ENCODE measurements around the gene MBD5. TPM values are rescaled to one million over a fixed set of nuclear protein-coding genes. Genes with fewer than 3 reads are reported as not detected.

The MBD5 gene
- polyA plus RNA-seq, 2 of the 4 experiments (the other 2 are of a cell fraction), result 5.4 to 24.1 TPM

DNA sequence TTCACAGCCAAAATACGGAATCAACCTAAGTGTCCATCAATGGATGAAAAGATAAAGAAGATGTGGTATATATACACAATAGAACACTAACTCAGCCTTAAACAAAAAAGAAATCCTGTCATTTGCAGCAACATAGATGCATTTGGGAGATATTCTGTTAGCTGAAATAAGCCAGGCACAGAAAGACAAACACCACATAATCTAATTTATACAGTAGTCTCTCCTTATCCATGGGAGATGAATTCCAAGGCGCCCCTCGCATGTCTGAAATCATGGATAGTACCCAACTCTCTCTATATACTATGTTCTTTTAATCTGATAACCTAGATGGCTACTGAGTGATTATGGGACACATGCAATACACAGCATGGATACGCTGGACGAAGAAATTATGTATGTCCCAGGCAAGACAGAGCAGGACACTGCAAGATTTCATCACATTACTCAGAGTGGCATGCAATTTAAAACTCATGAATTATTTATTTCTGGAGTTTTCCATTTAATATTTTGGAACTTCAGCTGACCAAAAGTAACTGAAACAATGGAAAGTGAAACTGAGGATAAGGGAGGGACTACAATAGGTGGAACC, 39.9 kb upstream of the MBD5 start:
- no peaks in the 10 kb centered on the region for H3K4me1 ChIP-seq
- H3K27ac ChIP-seq, result no peak overlapping the region
- FAIRE-seq (no peak), DNase-seq (ENCODE audit: low read depth in 1 of 2, low spot score in 1 of 2) (no peak), ATAC-seq (no peak)
- no peaks in the 10 kb centered on the region for H3K9me3 ChIP-seq
- no peak overlapping the region for H3K4me2 ChIP-seq
- 92% methylated on average over 5 of the region's 5 CpGs for WGBS (ENCODE audit: missing lambda C conversion rate)
- ChIA-PET POLR2A (no interaction called here), CTCF (interaction anchor here (1.9 kb wide), 1 partner anchor 529 kb away, joined by 6 read pairs; no protein-coding TSS in a partner anchor)
- TF ChIP-seq CEBPB (IDR thresholded peaks at IDR 0.05), result no peak
- no peak for TF ChIP-seq CHD4 (IDR thresholded peaks at IDR 0.05; ENCODE audit: borderline replicate concordance)
- TF ChIP-seq ZC3H11A (IDR thresholded peaks at IDR 0.05), result no peak
- TF ChIP-seq MAZ (IDR thresholded peaks at IDR 0.05; ENCODE audit: borderline replicate concordance, low read depth, low read length), result no peak
- TF ChIP-seq HOXA7 (CRISPR knock-in tag; IDR thresholded peaks at IDR 0.05), result no peak
- TF ChIP-seq NFE2L2 (conservative IDR thresholded peaks at IDR 0.05; ENCODE audit: low read length), result no peak
- TF ChIP-seq CHD2 (IDR thresholded peaks at IDR 0.05; ENCODE audit: low read length, partially characterized antibody), result no peak
- no peak for TF ChIP-seq RNF2 (IDR thresholded peaks at IDR 0.05; ENCODE audit: borderline replicate concordance, low read depth)
- TF ChIP-seq, protein P1, sequence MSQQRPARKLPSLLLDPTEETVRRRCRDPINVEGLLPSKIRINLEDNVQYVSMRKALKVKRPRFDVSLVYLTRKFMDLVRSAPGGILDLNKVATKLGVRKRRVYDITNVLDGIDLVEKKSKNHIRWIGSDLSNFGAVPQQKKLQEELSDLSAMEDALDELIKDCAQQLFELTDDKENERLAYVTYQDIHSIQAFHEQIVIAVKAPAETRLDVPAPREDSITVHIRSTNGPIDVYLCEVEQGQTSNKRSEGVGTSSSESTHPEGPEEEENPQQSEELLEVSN (IDR thresholded peaks at IDR 0.05; ENCODE audit: borderline replicate concordance, low read depth), result no peak
- TF ChIP-seq CBX2 (IDR thresholded peaks at IDR 0.05; ENCODE audit: borderline replicate concordance, low read depth), result no peak
- TF ChIP-seq JUN (IDR thresholded peaks at IDR 0.05), result no peak
- no peak overlapping the region for H3K4me3 ChIP-seq

DNA sequence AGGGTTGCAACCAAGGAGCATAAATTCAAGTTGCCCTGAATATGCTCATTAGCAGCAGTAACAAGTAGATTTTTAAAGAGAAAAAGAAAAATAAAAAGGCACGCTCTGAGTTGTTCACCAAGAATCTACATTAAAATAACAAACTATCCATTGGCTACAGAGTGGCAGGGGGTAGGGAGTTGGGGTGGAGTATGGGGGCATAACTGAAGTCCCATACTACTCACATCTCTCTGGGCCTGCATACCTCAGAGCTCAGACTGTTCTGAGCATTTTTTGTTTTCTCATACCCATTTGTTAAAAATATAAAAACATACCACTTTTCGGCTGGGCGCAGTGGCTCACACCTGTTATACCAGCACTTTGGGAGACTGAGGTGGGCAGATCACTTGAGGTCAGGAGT, 31.8 kb upstream of the MBD5 start:
- Histone ChIP-seq H3K4me3 (no peak overlapping the region), H3K27ac (no peak overlapping the region), H3K4me2 (no peak overlapping the region), H3K4me1 (peaks cover 3% of the 10 kb centered on the region; the same call in 1 of the 3 replicates), H3K9me3 (no peaks in the 10 kb centered on the region)
- DNase-seq (ENCODE audit: low read depth in 1 of 2, low spot score in 1 of 2) (no peak), ATAC-seq (no peak), FAIRE-seq (no peak)
- ChIA-PET POLR2A (no interaction called here), CTCF (interaction anchor here (0.7 to 2.0 kb wide), 9 partner anchors 16 to 1002 kb away, joined by 3 to 19 read pairs (median 4); partner anchors contain the start of genes MBD5 and ORC4)
- 91% methylated on average over 3 of the region's 3 CpGs for WGBS (ENCODE audit: missing lambda C conversion rate)
- no peak for TF ChIP-seq EHMT2 (IDR thresholded peaks at IDR 0.05; ENCODE audit: low read depth)
- no peak for TF ChIP-seq PHF8 (IDR thresholded peaks at IDR 0.05; ENCODE audit: borderline replicate concordance, low read depth)
- TF ChIP-seq POLR2A (IDR thresholded peaks at IDR 0.05; ENCODE audit: low read length), result no peak
- no peak for TF ChIP-seq ZFP36 (IDR thresholded peaks at IDR 0.05; ENCODE audit: borderline replicate concordance, partially characterized antibody)
- TF ChIP-seq TP53 (CRISPR knock-in tag; IDR thresholded peaks at IDR 0.05), result no peak
- no peak for TF ChIP-seq MYC (IDR thresholded peaks at IDR 0.05; ENCODE audit: borderline replicate concordance, low read length)
- TF ChIP-seq CBX8 (IDR thresholded peaks at IDR 0.05), result no peak
- no peak for TF ChIP-seq ZNF302 (CRISPR knock-in tag; IDR thresholded peaks at IDR 0.05)
- TF ChIP-seq RFX5 (IDR thresholded peaks at IDR 0.05), result no peak
- TF ChIP-seq, protein P2, sequence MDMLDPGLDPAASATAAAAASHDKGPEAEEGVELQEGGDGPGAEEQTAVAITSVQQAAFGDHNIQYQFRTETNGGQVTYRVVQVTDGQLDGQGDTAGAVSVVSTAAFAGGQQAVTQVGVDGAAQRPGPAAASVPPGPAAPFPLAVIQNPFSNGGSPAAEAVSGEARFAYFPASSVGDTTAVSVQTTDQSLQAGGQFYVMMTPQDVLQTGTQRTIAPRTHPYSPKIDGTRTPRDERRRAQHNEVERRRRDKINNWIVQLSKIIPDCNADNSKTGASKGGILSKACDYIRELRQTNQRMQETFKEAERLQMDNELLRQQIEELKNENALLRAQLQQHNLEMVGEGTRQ (IDR thresholded peaks at IDR 0.05), result no peak
- TF ChIP-seq HOXB13 (CRISPR knock-in tag; IDR thresholded peaks at IDR 0.05; ENCODE audit: low read depth), result no peak
- no peak for TF ChIP-seq GATA3 (IDR thresholded peaks at IDR 0.05; ENCODE audit: borderline replicate concordance)
- TF ChIP-seq, protein P3, sequence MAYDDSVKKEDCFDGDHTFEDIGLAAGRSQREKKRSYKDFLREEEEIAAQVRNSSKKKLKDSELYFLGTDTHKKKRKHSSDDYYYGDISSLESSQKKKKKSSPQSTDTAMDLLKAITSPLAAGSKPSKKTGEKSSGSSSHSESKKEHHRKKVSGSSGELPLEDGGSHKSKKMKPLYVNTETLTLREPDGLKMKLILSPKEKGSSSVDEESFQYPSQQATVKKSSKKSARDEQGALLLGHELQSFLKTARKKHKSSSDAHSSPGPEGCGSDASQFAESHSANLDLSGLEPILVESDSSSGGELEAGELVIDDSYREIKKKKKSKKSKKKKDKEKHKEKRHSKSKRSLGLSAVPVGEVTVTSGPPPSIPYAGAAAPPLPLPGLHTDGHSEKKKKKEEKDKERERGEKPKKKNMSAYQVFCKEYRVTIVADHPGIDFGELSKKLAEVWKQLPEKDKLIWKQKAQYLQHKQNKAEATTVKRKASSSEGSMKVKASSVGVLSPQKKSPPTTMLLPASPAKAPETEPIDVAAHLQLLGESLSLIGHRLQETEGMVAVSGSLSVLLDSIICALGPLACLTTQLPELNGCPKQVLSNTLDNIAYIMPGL (CRISPR knock-in tag; IDR thresholded peaks at IDR 0.05; ENCODE audit: borderline replicate concordance), result no peak
- TF ChIP-seq BHLHE40 (IDR thresholded peaks at IDR 0.05; ENCODE audit: low read depth, low read length), result no peak
- TF ChIP-seq CHD4 (IDR thresholded peaks at IDR 0.05; ENCODE audit: borderline replicate concordance), result no peak
- TF ChIP-seq CEBPB (IDR thresholded peaks at IDR 0.05), result no peak
- no peak for TF ChIP-seq FOSL2 (IDR thresholded peaks at IDR 0.05)
- no peak for TF ChIP-seq FOSL2 (CRISPR knock-in tag; IDR thresholded peaks at IDR 0.05)

Measured in A549 (cell line).